OCI-LY1 (cell line): ENCODE results near the gene RAD51B.

Experiments used
- EZH2 ChIP-seq: fragments of 200-600 bp; sonication (generic), shearing (Covaris generic); IDR thresholded peaks from 2 replicates; pipeline ENCODE4 v1.8.0; 2017; ENCODE audit warnings: borderline replicate concordance, mixed run types, mild to moderate bottlenecking, antibody characterized with exemption, low read length, moderate library complexity, mixed read lengths
- TF ChIP-seq, protein P1 (sequence below): fragments of 200-600 bp; sonication (generic), shearing (Covaris generic); IDR thresholded peaks from 2 replicates; pipeline ENCODE4 v1.5.1; 2017; ENCODE audit warnings: mild to moderate bottlenecking, antibody characterized with exemption, low read length, moderate library complexity, mixed read lengths

DNA sequence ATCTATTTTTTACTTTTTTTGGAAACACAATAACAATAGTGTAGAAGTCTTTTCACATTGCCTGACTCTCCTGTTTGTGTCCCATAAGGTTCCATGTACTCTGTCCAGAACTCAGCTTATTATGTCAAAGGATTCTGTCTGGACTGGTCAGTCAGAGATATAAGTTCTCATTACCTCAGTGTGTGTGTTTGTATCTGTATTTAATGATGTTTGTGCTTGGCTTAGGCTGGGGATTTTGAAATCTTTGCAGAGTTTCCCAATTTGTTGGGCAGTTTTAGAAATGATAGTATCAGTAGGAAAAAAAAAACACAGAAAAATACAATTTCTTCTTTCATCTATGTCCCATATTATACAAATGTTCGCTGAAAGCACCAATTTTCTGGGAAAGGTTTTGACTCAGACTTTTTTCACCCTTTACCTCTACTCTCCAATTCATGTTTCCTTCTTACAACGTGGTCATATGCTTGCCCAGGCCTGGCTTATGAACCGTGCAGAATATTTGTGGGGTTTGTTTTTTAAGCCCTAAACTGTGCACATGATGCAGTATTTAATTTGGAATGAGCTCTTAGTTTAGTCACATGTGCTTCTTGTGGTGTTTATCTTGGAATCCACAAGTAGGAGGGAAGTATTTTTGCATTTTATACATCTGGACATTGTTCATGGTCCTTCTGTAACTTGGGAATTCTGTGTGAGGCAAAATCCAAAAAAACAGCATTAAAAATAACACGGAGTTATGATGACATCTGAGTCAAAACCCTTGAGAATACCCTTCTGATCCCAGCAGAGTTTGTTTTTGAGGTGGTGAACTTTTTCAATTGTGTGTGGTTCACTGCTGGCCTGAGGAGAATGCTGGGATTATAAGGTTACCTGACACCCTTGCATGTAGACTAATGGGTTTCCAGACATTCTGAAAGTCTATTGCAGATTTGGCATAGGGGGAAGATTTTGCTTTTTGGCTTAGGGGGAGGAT lies 121.2 kb downstream of the RAD51B start:
- TF ChIP-seq, protein P1, sequence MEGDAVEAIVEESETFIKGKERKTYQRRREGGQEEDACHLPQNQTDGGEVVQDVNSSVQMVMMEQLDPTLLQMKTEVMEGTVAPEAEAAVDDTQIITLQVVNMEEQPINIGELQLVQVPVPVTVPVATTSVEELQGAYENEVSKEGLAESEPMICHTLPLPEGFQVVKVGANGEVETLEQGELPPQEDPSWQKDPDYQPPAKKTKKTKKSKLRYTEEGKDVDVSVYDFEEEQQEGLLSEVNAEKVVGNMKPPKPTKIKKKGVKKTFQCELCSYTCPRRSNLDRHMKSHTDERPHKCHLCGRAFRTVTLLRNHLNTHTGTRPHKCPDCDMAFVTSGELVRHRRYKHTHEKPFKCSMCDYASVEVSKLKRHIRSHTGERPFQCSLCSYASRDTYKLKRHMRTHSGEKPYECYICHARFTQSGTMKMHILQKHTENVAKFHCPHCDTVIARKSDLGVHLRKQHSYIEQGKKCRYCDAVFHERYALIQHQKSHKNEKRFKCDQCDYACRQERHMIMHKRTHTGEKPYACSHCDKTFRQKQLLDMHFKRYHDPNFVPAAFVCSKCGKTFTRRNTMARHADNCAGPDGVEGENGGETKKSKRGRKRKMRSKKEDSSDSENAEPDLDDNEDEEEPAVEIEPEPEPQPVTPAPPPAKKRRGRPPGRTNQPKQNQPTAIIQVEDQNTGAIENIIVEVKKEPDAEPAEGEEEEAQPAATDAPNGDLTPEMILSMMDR: no peak
- TF ChIP-seq EZH2: no peak
